K562 (cell line): Measurements from ENCODE around the gene CHTOP. TPM values are rescaled to one million over a fixed set of nuclear protein-coding genes. Genes with fewer than 3 reads are reported as not detected.
"Not testable (repeated sequence)": the region's sequence is repeated elsewhere in the genome, so short reads cannot be mapped to it uniquely, and the experiment has no call there.

ENCODE experiments used
- ATAC-seq: fragments of 200-7000 bp; cut with Tn5 transposase; 3 replicates; pipeline ENCODE4 v1.9.1; 2020; ENCODE audit warnings: moderate library complexity
- BruUV-seq: library from RNA; stranded (reverse); fragments of 400-500 nt; replicated peaks from 2 replicates; lab custom pipeline; 2021; lab: Mats Ljungman, UMichigan
- CTCF ChIA-PET: fragments of 300-600 bp; formaldehyde crosslinking; extraction: SDS; loops from one replicate; lab custom pipeline; 2021; ENCODE audit warnings: low intra/inter-chr PET ratio; lab: Yijun Ruan, JAX
- POLR2A ChIA-PET: fragments of 300-600, 350-650 bp; sonication (Branson Sonifier 250); formaldehyde crosslinking; extraction: SDS; loops from one replicate; lab custom pipeline; 2021; ENCODE audit warnings: antibody characterized with exemption, inconsistent platforms; lab: Yijun Ruan, JAX
- DNase-seq, 4 experiments: peaks; one replicate each; pipeline versions ENCODE4 v3.0.0 to v3.0.0-alpha.2; 2011 to 2018; ENCODE audit warnings: low spot score in 3 of 4, mixed read lengths in 3 of 4; ENCODE audit errors: extremely low read depth in 1 of 4
- FAIRE-seq: peaks from 2 replicates; lab custom pipeline; 2011; peaks lifted over from hg19 to GRCh38; lab: Jason Lieb, UNC
- H2AFZ ChIP-seq: 2 replicates; pipeline ENCODE4 v1.6.0; 2011; ENCODE audit warnings: low read depth, low read length, control low read depth, inconsistent platforms
- H3K27ac ChIP-seq: fragments of 200-600 bp; 3 replicates; pipeline ENCODE4 v1.8.0; 2011; ENCODE audit warnings: low read depth, mild to moderate bottlenecking, control low read depth, inconsistent platforms, low read length, moderate library complexity, mixed read lengths; ENCODE audit errors: extremely low read depth
- H3K27me3 ChIP-seq, 2 experiments: fragments of 300-600 bp in 1 of 2; 2 replicates in 1 of 2; 3 replicates in 1 of 2; pipeline versions ENCODE4 v1.6.0 to v1.8.0; 2011; ENCODE audit warnings: inconsistent platforms in 2 of 2, low read length in 2 of 2, mild to moderate bottlenecking in 1 of 2, mixed read lengths in 1 of 2, moderate library complexity in 1 of 2; ENCODE audit not compliant: control insufficient read depth in 2 of 2, insufficient read depth in 2 of 2
- H3K36me3 ChIP-seq: fragments of 300-600 bp; 3 replicates; pipeline ENCODE4 v1.8.0; 2011; ENCODE audit warnings: mild to moderate bottlenecking, low read length, inconsistent platforms; ENCODE audit not compliant: control insufficient read depth, insufficient read depth
- H3K4me1 ChIP-seq, 2 experiments: fragments of 200-600 bp in 1 of 2; replicated peaks in 1 of 2; 2 replicates in 1 of 2; 3 replicates in 1 of 2; pipeline versions ENCODE4 v1.5.1 to v1.8.0; 2011; ENCODE audit warnings: inconsistent platforms in 2 of 2, low read length in 2 of 2, mild to moderate bottlenecking in 1 of 2, mixed read lengths in 1 of 2, moderate library complexity in 1 of 2; ENCODE audit not compliant: control insufficient read depth in 2 of 2, insufficient read depth in 2 of 2
- H3K4me2 ChIP-seq: 2 replicates; pipeline ENCODE4 v1.6.1; 2011; ENCODE audit warnings: low read length, control low read depth, inconsistent platforms, mixed read lengths; ENCODE audit not compliant: insufficient read depth
- H3K4me3 ChIP-seq: fragments of 200-600 bp; sonication (generic), shearing (Covaris generic); 2 replicates; pipeline ENCODE4 v1.5.1; 2016; ENCODE audit warnings: control low read depth, inconsistent platforms
- H3K79me2 ChIP-seq: fragments of 200-600 bp; 3 replicates; pipeline ENCODE4 v1.8.0; 2011; ENCODE audit warnings: low read length, inconsistent platforms; ENCODE audit not compliant: control insufficient read depth, insufficient read depth
- H3K9ac ChIP-seq, 2 experiments: 2 replicates each; pipeline versions ENCODE4 v1.6.0 to v1.6.1; 2011; ENCODE audit warnings: low read depth in 2 of 2, low read length in 2 of 2, control low read depth in 1 of 2, inconsistent platforms in 1 of 2, mild to moderate bottlenecking in 1 of 2, mixed read lengths in 1 of 2; ENCODE audit not compliant: insufficient read depth in 1 of 2
- H3K9me1 ChIP-seq: one replicate; pipeline ENCODE4 v1.6.0; 2011; ENCODE audit warnings: inconsistent platforms, mild to moderate bottlenecking, low read length, moderate library complexity; ENCODE audit not compliant: control insufficient read depth, insufficient read depth
- H3K9me3 ChIP-seq: replicated peaks from 2 replicates; pipeline ENCODE4 v1.5.1; 2011; ENCODE audit warnings: low read depth, low read length, inconsistent platforms; ENCODE audit not compliant: control insufficient read depth, insufficient read depth
- H4K20me1 ChIP-seq: replicated peaks from 2 replicates; pipeline ENCODE4 v1.6.1; 2011; ENCODE audit warnings: low read length, inconsistent platforms, mixed read lengths; ENCODE audit not compliant: control insufficient read depth, insufficient read depth
- CHD2 ChIP-seq: IDR thresholded peaks from 2 replicates; pipeline ENCODE4 v1.6.1; 2011; ENCODE audit warnings: low read depth, low read length
- NCOR1 ChIP-seq: fragments of 450-650 bp; IDR thresholded peaks from 2 replicates; pipeline ENCODE4 v1.6.1; 2016; ENCODE audit warnings: mild to moderate bottlenecking, moderate library complexity
- RBFOX2 ChIP-seq: fragments of 200-400 bp; formaldehyde crosslinking; IDR thresholded peaks from 2 replicates; pipeline ENCODE4 v1.6.1; 2017; ENCODE audit warnings: low read depth, mild to moderate bottlenecking, low read length, moderate library complexity
- ZNF121 ChIP-seq: sonication (generic); formaldehyde crosslinking; conservative IDR thresholded peaks from 2 replicates; pipeline ENCODE4 v1.8.0; 2022; ENCODE audit warnings: missing genetic modification reagents
- ZNF707 ChIP-seq: fragments of 250-450 bp; sonication (Bioruptor Pico); conservative IDR thresholded peaks from 2 replicates; pipeline ENCODE4 v1.8.0; 2022; ENCODE audit warnings: inconsistent platforms, mild to moderate bottlenecking, moderate library complexity
- WGBS: fragments of 100-300 bp; shearing (Covaris generic); methylation state at CpG from one replicate; pipeline ENCODE4 v1.1.6; 2016; ENCODE audit warnings: low coverage, mixed read lengths; ENCODE audit not compliant: insufficient coverage; ENCODE audit errors: missing lambda C conversion rate; 5-methylcytosine and 5-hydroxymethylcytosine counted together
- in situ Hi-C: fragments of 300-500 bp; cut with MboI; formaldehyde crosslinking; loops from 4 replicates; pipeline ENCODE4 v1.15.0; 2018; ENCODE audit warnings: inconsistent platforms, mixed read lengths
- intact Hi-C: fragments of 100-400 bp; cut with micrococcal nuclease; formaldehyde crosslinking; loops from 2 replicates; pipeline ENCODE4 v1.14.2; 2022
- polyA plus RNA-seq, 8 experiments: library from polyadenylated mRNA; depleted of rRNA in 4 of 8; stranded (reverse) in 5 of 8; unstranded in 3 of 8; fragments of >200 nt; fragmentation: Nextera tagmentation in 2 of 8; fragmentation: Illumina TruSeq in 1 of 8; extraction: Ambion mirVana in 2 of 8; extraction: Trizol in 1 of 8; gene quantifications; 2 replicates each; pipeline versions ENCODE4 v1.2.1 to v1.2.3, GENCODE V29; 2011 to 2014; ENCODE audit warnings: inconsistent platforms in 1 of 8, missing spikeins in 1 of 8
- total RNA-seq, 7 experiments: library from RNA; depleted of rRNA in 6 of 7; stranded (reverse); fragments of >200 nt in 6 of 7; fragmentation: Illumina TruSeq in 2 of 7; extraction: Trizol in 2 of 7; gene quantifications; 2 replicates each; pipeline versions ENCODE4 v1.2.1 to v1.2.3, GENCODE V29; 2011 to 2021; ENCODE audit warnings: low replicate concordance in 1 of 7
- TF ChIP-seq, protein P1 (sequence below): sonication (generic); formaldehyde crosslinking; IDR thresholded peaks from 2 replicates; pipeline ENCODE4 v1.8.1; 2023; ENCODE audit warnings: mild to moderate bottlenecking, missing genetic modification reagents

Gene CHTOP
- total and polyA plus RNA-seq, 9 of the 15 experiments (the other 6 are each of a cell fraction or from before 2014, with no cell fraction given): 10.2 to 91.8 (median 60.8) TPM

DNA sequence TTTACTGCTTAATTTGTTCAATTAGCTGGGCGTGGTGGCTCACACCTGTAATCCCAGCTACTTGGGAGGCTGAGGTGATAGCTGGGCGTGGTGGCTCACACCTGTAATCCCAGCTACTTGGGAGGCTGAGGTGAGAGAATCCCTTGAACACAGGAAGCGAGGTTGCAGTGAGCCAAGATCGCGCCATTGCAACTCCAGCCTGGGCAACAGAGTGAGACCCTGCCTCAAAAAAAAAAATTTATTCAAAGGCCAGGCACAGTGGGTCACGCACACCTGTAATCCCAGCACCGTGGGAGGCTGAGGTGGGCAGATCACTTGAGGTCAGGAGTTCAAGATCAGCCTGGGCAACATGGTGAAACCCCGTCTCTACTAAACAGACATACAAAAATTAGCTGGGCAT is 34.8 kb downstream of the CHTOP start:
- H2AFZ ChIP-seq, H3K4me3 ChIP-seq, CTCF ChIA-PET, ATAC-seq, H3K4me1 ChIP-seq: not testable (repeated sequence)
- TF ChIP-seq RBFOX2 (peak; percentile 42), ZNF121 (CRISPR knock-in tag) (peak; percentile 82)
- TF ChIP-seq, all 486 proteins: peak for 2; not testable (repeated sequence) for 484
- H3K27ac ChIP-seq, H3K9me3 ChIP-seq, H4K20me1 ChIP-seq, in situ Hi-C loops, intact Hi-C loops, FAIRE-seq, BruUV-seq, H3K9me1 ChIP-seq, H3K4me2 ChIP-seq, H3K27me3 ChIP-seq, H3K9ac ChIP-seq, DNase-seq: not testable (repeated sequence)
- 96% methylated on average over 6 of the region's 8 CpGs for WGBS
- H3K79me2 ChIP-seq: peaks cover 37% of the 10 kb centered on the region
- peaks cover 68% of the 10 kb centered on the region for H3K36me3 ChIP-seq
- POLR2A ChIA-PET: interaction anchor here (0.7 to 4.8 kb wide), 2 partner anchors 10 to 61 kb away, joined by 3 to 26 read pairs; partner anchors contain the start of gene SNAPIN

- Histone ChIP-seq H3K36me3 (peaks cover 58% of the 10 kb centered on the region), H3K4me2 (peak overlapping the region; percentile 98), H3K79me2 (peaks cover 37% of the 10 kb centered on the region), H3K9me3 (no peaks in the 10 kb centered on the region), H4K20me1 (no peaks in the 10 kb centered on the region), H3K4me3 (peak overlapping the region; percentile 94), H3K27me3 (no peaks in the 10 kb centered on the region), H3K9me1 (no peaks in the 10 kb centered on the region), H3K27ac (peak overlapping the region; percentile 92), H3K4me1 (peaks cover 0 to 4% of the 10 kb centered on the region in 2 experiments; a peak in 3 of 5 replicates), H2AFZ (no peak overlapping the region), H3K9ac (peak overlapping the region; percentile 96 to 98; a peak in 3 of 4 replicates)
- DNase-seq (no peak), ATAC-seq (no peak), FAIRE-seq (no peak)
- in situ Hi-C loops (loop anchor here (5.0 kb wide), 1 partner anchor 108 kb away; the partner anchor contains the start of gene SLC27A3), intact Hi-C loops (loop anchor here (5.0 kb wide), 2 partner anchors 157 to 318 kb away; partner anchors contain the start of gene RAB13)
- 42% methylated on average over 6 of the region's 6 CpGs for WGBS
- TF ChIP-seq NCOR1 (no peak), ZNF121 (CRISPR knock-in tag) (no peak), CHD2 (no peak), ZNF707 (CRISPR knock-in tag) (no peak)
- TF ChIP-seq, protein P1, sequence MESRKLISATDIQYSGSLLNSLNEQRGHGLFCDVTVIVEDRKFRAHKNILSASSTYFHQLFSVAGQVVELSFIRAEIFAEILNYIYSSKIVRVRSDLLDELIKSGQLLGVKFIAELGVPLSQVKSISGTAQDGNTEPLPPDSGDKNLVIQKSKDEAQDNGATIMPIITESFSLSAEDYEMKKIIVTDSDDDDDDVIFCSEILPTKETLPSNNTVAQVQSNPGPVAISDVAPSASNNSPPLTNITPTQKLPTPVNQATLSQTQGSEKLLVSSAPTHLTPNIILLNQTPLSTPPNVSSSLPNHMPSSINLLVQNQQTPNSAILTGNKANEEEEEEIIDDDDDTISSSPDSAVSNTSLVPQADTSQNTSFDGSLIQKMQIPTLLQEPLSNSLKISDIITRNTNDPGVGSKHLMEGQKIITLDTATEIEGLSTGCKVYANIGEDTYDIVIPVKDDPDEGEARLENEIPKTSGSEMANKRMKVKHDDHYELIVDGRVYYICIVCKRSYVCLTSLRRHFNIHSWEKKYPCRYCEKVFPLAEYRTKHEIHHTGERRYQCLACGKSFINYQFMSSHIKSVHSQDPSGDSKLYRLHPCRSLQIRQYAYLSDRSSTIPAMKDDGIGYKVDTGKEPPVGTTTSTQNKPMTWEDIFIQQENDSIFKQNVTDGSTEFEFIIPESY: 0 out of 2 replicates have a peak, but pooled peaks have one; percentile 9
- POLR2A ChIA-PET: interaction anchor here (0.7 to 4.8 kb wide), 3 partner anchors 11 to 321 kb away, joined by 3 to 26 read pairs (median 4); partner anchors contain the start of gene SNAPIN
- no TSS peak for BruUV-seq
- CTCF ChIA-PET: no interaction called here
Measured at GRCh38 chr1:153669606-153670005, 35.7 kb downstream of the CHTOP start.
